Gastroesophageal sphincter (tissue), 3 donors: ENCODE results near the gene KL.

Experiments
- CTCF ChIP-seq, 4 experiments: fragments of 200-600 bp in 2 of 4; fragments of 450-650 bp in 2 of 4; sonication (generic) in 1 of 4; IDR thresholded peaks; one replicate each; pipeline ENCODE4 v1.5.1; 2017 to 2019; ENCODE audit warnings: antibody characterized with exemption in 4 of 4, mild to moderate bottlenecking in 2 of 4, moderate library complexity in 2 of 4
- EP300 ChIP-seq: sonication (generic); formaldehyde crosslinking; IDR thresholded peaks from one replicate; pipeline ENCODE4 v1.6.1; 2017; ENCODE audit warnings: antibody characterized with exemption, mild to moderate bottlenecking
- POLR2A ChIP-seq, 2 donors: fragments of 450-650 bp; IDR thresholded peaks; one replicate each; pipeline ENCODE4 v1.6.1; 2017; ENCODE audit warnings: antibody characterized with exemption in 2 of 2, mild to moderate bottlenecking in 2 of 2, moderate library complexity in 1 of 2
- POLR2AphosphoS5 ChIP-seq: sonication (generic); formaldehyde crosslinking; IDR thresholded peaks from one replicate; pipeline ENCODE4 v1.6.1; 2017; ENCODE audit warnings: antibody characterized with exemption

DNA sequence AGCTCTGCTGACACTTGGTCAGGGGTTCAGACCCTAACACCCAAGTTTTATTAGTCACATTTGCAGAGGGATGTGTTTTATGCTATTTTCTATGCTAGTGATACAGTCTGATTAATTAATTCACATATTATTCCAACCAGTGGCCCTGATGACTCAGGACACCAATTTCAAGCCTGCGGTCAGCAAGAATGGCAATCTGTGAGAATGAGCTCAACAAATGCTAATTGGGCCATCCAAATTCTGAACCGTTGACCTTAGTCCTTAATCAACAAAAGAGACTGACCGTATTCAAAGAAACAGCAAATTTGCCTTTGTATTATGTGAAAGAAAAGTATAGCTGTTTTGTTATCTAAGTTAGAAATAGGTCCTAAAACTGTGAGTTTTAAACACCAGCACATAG is 9.6 kb upstream of the KL start:
- TF ChIP-seq CTCF (IDR thresholded peaks at IDR 0.05) (no peak), EP300 (no peak), POLR2A (IDR thresholded peaks at IDR 0.05) (no peak), POLR2AphosphoS5 (no peak)
